H1 (cell line): ENCODE results near the gene LEMD1. TPM values are rescaled to one million over a fixed set of nuclear protein-coding genes. Genes with fewer than 3 reads are reported as not detected.
A peak's percentile ranks its signal among the peaks of the same experiment; 100 is the strongest.

Experiments used
- CTCF ChIA-PET: fragments of 300-600 bp; sonication (Branson Sonifier 250); formaldehyde crosslinking; loops from one replicate; lab custom pipeline; 2021; ENCODE audit not compliant: partially characterized antibody; lab: Charles Lee
- POLR2A ChIA-PET: fragments of 300-600 bp; sonication (Branson Sonifier 250); formaldehyde crosslinking; loops from one replicate; lab custom pipeline; 2021; ENCODE audit warnings: inconsistent platforms; ENCODE audit not compliant: partially characterized antibody; lab: Charles Lee
- DNase-seq, 2 experiments: peaks; one replicate each; pipeline versions ENCODE4 v3.0.0 to v3.0.0-alpha.2; 2010 to 2022; ENCODE audit warnings: low spot score in 2 of 2, low read depth in 1 of 2, mixed read lengths in 1 of 2
- FAIRE-seq: peaks from 2 replicates; lab custom pipeline; 2011; peaks lifted over from hg19 to GRCh38; lab: Jason Lieb, UNC
- H2AFZ ChIP-seq: 2 replicates; pipeline ENCODE4 v1.8.1; 2012; ENCODE audit warnings: low read length, inconsistent platforms
- H2AK5ac ChIP-seq: 2 replicates; pipeline ENCODE4 v1.6.1; 2013; ENCODE audit warnings: low read depth, low read length
- H2BK120ac ChIP-seq: replicated peaks from 2 replicates; pipeline ENCODE3; 2013; ENCODE audit warnings: low read depth, low read length, inconsistent platforms
- H2BK12ac ChIP-seq: 2 replicates; pipeline ENCODE4 v1.6.1; 2013; ENCODE audit warnings: low read depth, low read length
- H2BK15ac ChIP-seq: 2 replicates; pipeline ENCODE4 v1.6.1; 2013; ENCODE audit warnings: low read length
- H2BK20ac ChIP-seq: 2 replicates; pipeline ENCODE4 v1.6.1; 2013; ENCODE audit warnings: low read length
- H2BK5ac ChIP-seq: 2 replicates; pipeline ENCODE4 v1.6.1; 2013; ENCODE audit warnings: low read depth, low read length
- H3K14ac ChIP-seq: 2 replicates; pipeline ENCODE4 v1.6.1; 2013; ENCODE audit warnings: inconsistent platforms; ENCODE audit not compliant: insufficient read length
- H3K18ac ChIP-seq: 2 replicates; pipeline ENCODE4 v1.6.1; 2013; ENCODE audit warnings: low read length; ENCODE audit errors: extremely low read depth
- H3K23ac ChIP-seq: 2 replicates; pipeline ENCODE4 v1.6.1; 2013; ENCODE audit warnings: inconsistent platforms; ENCODE audit not compliant: insufficient read length
- H3K23me2 ChIP-seq: 2 replicates; pipeline ENCODE4 v1.6.1; 2013; ENCODE audit warnings: low read depth, low read length
- H3K27ac ChIP-seq: 2 replicates; pipeline ENCODE4 v1.6.1; 2011; ENCODE audit warnings: low read depth, low read length, inconsistent platforms
- H3K27me3 ChIP-seq, 4 experiments: replicated peaks in 1 of 4; 1 replicate in 1 of 4; 2 replicates in 3 of 4; pipeline versions ENCODE4 v1.6.1 to v1.8.1; 2011 to 2013; ENCODE audit warnings: low read length in 3 of 4, mild to moderate bottlenecking in 3 of 4, inconsistent platforms in 2 of 4, mixed read lengths in 2 of 4, moderate library complexity in 1 of 4; ENCODE audit not compliant: control insufficient read depth in 3 of 4, insufficient read depth in 3 of 4; ENCODE audit errors: extremely low read depth in 1 of 4
- H3K36me3 ChIP-seq, 4 experiments: 2 replicates each; pipeline versions ENCODE4 v1.6.1 to v1.8.1; 2011 to 2013; ENCODE audit warnings: mild to moderate bottlenecking in 4 of 4, low read length in 3 of 4, moderate library complexity in 2 of 4, control low read depth in 1 of 4, inconsistent platforms in 1 of 4; ENCODE audit not compliant: insufficient read depth in 4 of 4, control insufficient read depth in 2 of 4
- H3K4ac ChIP-seq: replicated peaks from 2 replicates; pipeline ENCODE3; 2013; ENCODE audit warnings: low read length, low read depth, mixed read lengths, inconsistent platforms; ENCODE audit not compliant: insufficient read length
- H3K4me1 ChIP-seq, 4 experiments: replicated peaks in 1 of 4; 1 replicate in 1 of 4; 2 replicates in 3 of 4; pipeline versions ENCODE4 v1.6.1 to v1.8.1; 2011 to 2013; ENCODE audit warnings: low read length in 3 of 4, inconsistent platforms in 2 of 4, mixed read lengths in 1 of 4; ENCODE audit not compliant: insufficient read depth in 4 of 4, control insufficient read depth in 3 of 4
- H3K4me2 ChIP-seq, 2 experiments: 2 replicates each; pipeline versions ENCODE4 v1.6.1 to v1.8.1; 2011 to 2013; ENCODE audit warnings: low read depth in 2 of 2, low read length in 2 of 2, control low read depth in 1 of 2, inconsistent platforms in 1 of 2, mild to moderate bottlenecking in 1 of 2; ENCODE audit not compliant: insufficient read depth in 1 of 2
- H3K4me3 ChIP-seq, 4 experiments: fragments of 200-600, 300-600 bp in 1 of 4; sonication (generic), shearing (Covaris generic), sonication (Bioruptor Twin) in 1 of 4; 2 replicates each; pipeline versions ENCODE4 v1.5.1 to v1.8.1; 2011 to 2016; ENCODE audit warnings: low read length in 4 of 4, low read depth in 3 of 4, control low read depth in 2 of 4, inconsistent platforms in 2 of 4, mild to moderate bottlenecking in 2 of 4, mixed read lengths in 1 of 4, moderate library complexity in 1 of 4; ENCODE audit not compliant: insufficient read depth in 2 of 4; ENCODE audit errors: extremely low read depth in 1 of 4
- H3K56ac ChIP-seq: replicated peaks from 2 replicates; pipeline ENCODE3; 2013; ENCODE audit warnings: low read depth, mild to moderate bottlenecking, mixed read lengths, low read length, inconsistent platforms; ENCODE audit not compliant: insufficient read length
- H3K79me1 ChIP-seq: 2 replicates; pipeline ENCODE4 v1.6.1; 2013; ENCODE audit warnings: low read depth, low read length, control low read depth
- H3K79me2 ChIP-seq, 2 experiments: 2 replicates each; pipeline versions ENCODE4 v1.6.1 to v1.8.1; 2012 to 2013; ENCODE audit warnings: low read length in 2 of 2, mild to moderate bottlenecking in 2 of 2, inconsistent platforms in 1 of 2; ENCODE audit not compliant: insufficient read depth in 2 of 2, control insufficient read depth in 1 of 2
- H3K9ac ChIP-seq, 4 experiments: replicated peaks in 1 of 4; 1 replicate in 1 of 4; 2 replicates in 3 of 4; pipeline versions ENCODE4 v1.6.1 to v1.8.1; 2011 to 2013; ENCODE audit warnings: low read depth in 3 of 4, low read length in 3 of 4, control low read depth in 2 of 4, mild to moderate bottlenecking in 2 of 4, moderate library complexity in 2 of 4, inconsistent platforms in 1 of 4; ENCODE audit errors: extremely low read depth in 1 of 4
- H3K9me3 ChIP-seq, 2 experiments: 2 replicates each; pipeline versions ENCODE4 v1.6.1 to v1.8.1; 2012 to 2013; ENCODE audit warnings: mild to moderate bottlenecking in 2 of 2, moderate library complexity in 2 of 2, control low read depth in 1 of 2, inconsistent platforms in 1 of 2, low read depth in 1 of 2, low read length in 1 of 2, mixed read lengths in 1 of 2; ENCODE audit not compliant: insufficient read depth in 2 of 2
- H4K20me1 ChIP-seq, 2 experiments: replicated peaks in 1 of 2; 2 replicates each; pipeline versions ENCODE3 to v1.8.1; 2011 to 2013; ENCODE audit warnings: inconsistent platforms in 2 of 2, low read length in 2 of 2, mild to moderate bottlenecking in 1 of 2; ENCODE audit not compliant: insufficient read depth in 2 of 2, control insufficient read depth in 1 of 2
- H4K5ac ChIP-seq: 2 replicates; pipeline ENCODE4 v1.6.1; 2013; ENCODE audit warnings: low read length, low read depth, mixed read lengths, inconsistent platforms; ENCODE audit not compliant: insufficient read length
- H4K8ac ChIP-seq: 2 replicates; pipeline ENCODE4 v1.8.0; 2013; ENCODE audit warnings: mild to moderate bottlenecking, moderate library complexity, low read length, inconsistent platforms; ENCODE audit not compliant: insufficient read depth; ENCODE audit errors: extremely low read depth
- H4K91ac ChIP-seq: replicated peaks from 2 replicates; pipeline ENCODE3; 2013; ENCODE audit warnings: low read length, mixed read lengths, inconsistent platforms; ENCODE audit not compliant: insufficient read length
- BRCA1 ChIP-seq: IDR thresholded peaks from 2 replicates; pipeline ENCODE4 v1.6.1; 2012; ENCODE audit warnings: low read depth, low read length, improper control_type of control experiment
- CBX5 ChIP-seq: fragments of 300-800, 300-1000 bp; sonication (generic); IDR thresholded peaks from 2 replicates; pipeline ENCODE4 v1.7.1; 2016; ENCODE audit warnings: antibody characterized with exemption, low read length, low read depth
- HDAC2 ChIP-seq, 2 experiments: fragments of 300-600 bp in 1 of 2; sonication (generic) in 1 of 2; IDR thresholded peaks; 2 replicates each; pipeline ENCODE4 v1.6.1; 2011 to 2012; ENCODE audit warnings: low read depth in 2 of 2, low read length in 2 of 2, mild to moderate bottlenecking in 2 of 2, moderate library complexity in 2 of 2, borderline replicate concordance in 1 of 2, inconsistent platforms in 1 of 2
- KDM5A ChIP-seq: fragments of 200-600 bp; IDR thresholded peaks from 2 replicates; pipeline ENCODE4 v1.7.1; 2012; ENCODE audit warnings: mild to moderate bottlenecking, low read length, inconsistent platforms, mixed read lengths
- RFX5 ChIP-seq: IDR thresholded peaks from 2 replicates; pipeline ENCODE4 v1.6.1; 2011; ENCODE audit warnings: low read depth, low read length, improper control_type of control experiment, borderline replicate concordance
- TAF7 ChIP-seq: optimal IDR thresholded peaks from 2 replicates; pipeline ENCODE3; 2011; ENCODE audit warnings: low read depth, mild to moderate bottlenecking, inconsistent platforms, low read length, moderate library complexity, borderline replicate concordance
- TCF12 ChIP-seq: IDR thresholded peaks from 2 replicates; pipeline ENCODE4 v1.6.1; 2011; ENCODE audit warnings: low read depth, mild to moderate bottlenecking, low read length
- USF2 ChIP-seq: IDR thresholded peaks from 2 replicates; pipeline ENCODE4 v1.6.1; 2011; ENCODE audit warnings: low read length, improper control_type of control experiment
- WGBS, 2 experiments: shearing (Covaris generic) in 1 of 2; methylation state at CpG; one replicate each; pipeline versions ENCODE4 v1.1.6 to v1.1.7; 2013 to 2015; ENCODE audit warnings: low lambda C conversion rate in 2 of 2, mixed read lengths in 2 of 2, inconsistent platforms in 1 of 2, low coverage in 1 of 2, missing lambda C conversion rate in 1 of 2; ENCODE audit not compliant: insufficient replicate concordance in 2 of 2, insufficient coverage in 1 of 2, insufficient read length in 1 of 2; ENCODE audit errors: extremely low coverage in 1 of 2, missing lambda C conversion rate in 1 of 2; 5-methylcytosine and 5-hydroxymethylcytosine counted together
- polyA plus RNA-seq, 7 experiments: library from polyadenylated mRNA; depleted of rRNA in 3 of 7; stranded (reverse) in 5 of 7; unstranded in 2 of 7; fragments of >200 nt in 5 of 7; fragments of 200-250 nt in 2 of 7; gene quantifications; 1 replicate in 5 of 7; 2 replicates in 1 of 7; 4 replicates in 1 of 7; pipeline versions ENCODE4 v1.2.1 to v1.2.3, GENCODE V29; 2011 to 2013; ENCODE audit warnings: missing spikeins in 2 of 7, mixed read lengths in 2 of 7
- total RNA-seq: library from RNA; stranded (reverse); fragmentation: NEBNext Ultra II Directional; extraction: Animal tissue kit (Norgen Biotek cat#: 25700); gene quantifications from 2 replicates; pipeline ENCODE4 v1.2.1, GENCODE V29; 2021
- TF ChIP-seq, protein P1 (sequence below): IDR thresholded peaks from 2 replicates; pipeline ENCODE4 v1.6.1; 2012; ENCODE audit warnings: low read length, inconsistent platforms

LEMD1 gene
- total and polyA plus RNA-seq, 2 of the 8 experiments (the other 6 are each of a cell fraction or from before 2014, with no cell fraction given): 10.0 to 10.5 TPM

DNA sequence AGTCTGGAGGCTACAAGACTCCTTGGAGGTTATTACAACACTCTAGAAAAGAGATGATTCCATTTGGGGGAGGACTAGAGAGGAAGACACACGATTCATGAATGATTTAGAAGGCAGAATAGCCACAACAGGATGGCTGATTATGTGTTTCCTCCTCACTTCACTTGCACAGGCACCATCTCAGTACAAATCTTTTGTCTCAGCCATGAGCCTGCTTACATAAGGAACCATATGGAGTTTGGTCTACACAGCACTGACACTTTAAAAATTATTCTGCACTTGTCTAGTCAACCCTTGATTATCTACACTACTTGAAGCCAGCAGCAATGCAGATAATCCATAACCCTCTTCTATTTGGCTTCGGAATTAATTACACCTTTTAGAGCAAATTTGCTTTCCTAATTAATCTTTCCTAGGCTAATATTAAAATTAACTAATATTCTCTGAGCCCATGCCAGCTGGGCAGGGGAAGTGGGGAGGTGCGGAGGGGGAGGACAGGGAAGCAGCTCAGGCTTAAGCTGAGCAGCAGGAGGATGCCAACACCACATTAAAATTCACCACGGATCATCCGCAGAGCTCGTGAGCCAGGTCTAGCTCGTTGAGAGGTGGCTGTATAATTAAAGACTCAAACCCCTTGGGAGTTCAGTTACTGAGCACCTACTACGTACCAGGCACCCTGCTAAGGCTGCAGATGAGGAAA lies 3.2 kb upstream of the LEMD1 start:
- POLR2A ChIA-PET: interaction anchor here (0.9 to 2.0 kb wide), 5 partner anchors 11 to 94 kb away, joined by 3 to 6 read pairs (median 4); no protein-coding TSS in a partner anchor
- H3K56ac ChIP-seq: no peak overlapping the region
- no peak for TF ChIP-seq HDAC2 (IDR thresholded peaks at IDR 0.05; ENCODE audit: borderline replicate concordance in 1 of 2, low read depth in 2 of 2, low read length in 2 of 2)
- no peak for TF ChIP-seq KDM5A
- TF ChIP-seq, protein P1, sequence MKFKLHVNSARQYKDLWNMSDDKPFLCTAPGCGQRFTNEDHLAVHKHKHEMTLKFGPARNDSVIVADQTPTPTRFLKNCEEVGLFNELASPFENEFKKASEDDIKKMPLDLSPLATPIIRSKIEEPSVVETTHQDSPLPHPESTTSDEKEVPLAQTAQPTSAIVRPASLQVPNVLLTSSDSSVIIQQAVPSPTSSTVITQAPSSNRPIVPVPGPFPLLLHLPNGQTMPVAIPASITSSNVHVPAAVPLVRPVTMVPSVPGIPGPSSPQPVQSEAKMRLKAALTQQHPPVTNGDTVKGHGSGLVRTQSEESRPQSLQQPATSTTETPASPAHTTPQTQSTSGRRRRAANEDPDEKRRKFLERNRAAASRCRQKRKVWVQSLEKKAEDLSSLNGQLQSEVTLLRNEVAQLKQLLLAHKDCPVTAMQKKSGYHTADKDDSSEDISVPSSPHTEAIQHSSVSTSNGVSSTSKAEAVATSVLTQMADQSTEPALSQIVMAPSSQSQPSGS: no peak
- TF ChIP-seq RFX5: no peak
- no peak for TF ChIP-seq BRCA1
- no peak for TF ChIP-seq USF2
- TF ChIP-seq CBX5: no peak
- TF ChIP-seq TAF7: no peak
- no peak for TF ChIP-seq TCF12

More for the DNA sequence above, 3.2 kb upstream of the LEMD1 start:
- Histone ChIP-seq H3K23ac (no peak overlapping the region), H3K79me2 (no peaks in the 10 kb centered on the region), H3K4me3 (no peak overlapping the region), H3K18ac (0 out of 2 replicates have a peak overlapping the region, but pooled peaks have one; percentile 9), H3K4me1 (peaks cover 0 to 9% (median 3%) of the 10 kb centered on the region in 4 experiments; a peak in 4 of 7 replicates), H3K23me2 (no peaks in the 10 kb centered on the region; the same call in 1 of the 2 replicates), H2BK12ac (no peak overlapping the region), H2BK5ac (no peak overlapping the region), H2BK120ac (no peak overlapping the region), H3K9ac (no peak overlapping the region), H4K91ac (peak overlapping the region; percentile 13), H3K4me2 (no peak overlapping the region), H2AFZ (no peak overlapping the region), H3K9me3 (no peaks in the 10 kb centered on the region), H3K36me3 (no peaks in the 10 kb centered on the region), H3K27me3 (peaks cover 0 to 10% (median 5%) of the 10 kb centered on the region in 4 experiments; a peak in 4 of 7 replicates), H4K20me1 (no peaks in the 10 kb centered on the region), H3K27ac (no peak overlapping the region), H4K8ac (no peak overlapping the region), H2BK15ac (no peak overlapping the region), H4K5ac (no peak overlapping the region), H2AK5ac (no peak overlapping the region), H2BK20ac (no peak overlapping the region), H3K14ac (no peak overlapping the region), H3K79me1 (no peaks in the 10 kb centered on the region), H3K4ac (no peak overlapping the region)
- 78% methylated on average over 8 of the region's 8 CpGs; no CpG with 5 or more reads in 1 of the 2 experiments for WGBS, 2 experiments
- FAIRE-seq (no peak), DNase-seq (no peak)
- CTCF ChIA-PET: interaction anchor here (0.6 to 21.5 kb wide), 17 partner anchors 8 to 104 kb away, joined by 3 to 479 read pairs (median 5); partner anchors contain the start of genes BLACAT1 and LEMD1
